ENCODE results near the gene BIRC5. TPM values are rescaled to one million over a fixed set of nuclear protein-coding genes. Genes with fewer than 3 reads are reported as not detected.

The BIRC5 gene
- total RNA-seq, 1 donor from 2014 or later: 1.0 TPM

GRCh38 chr17:78249818-78250806 is 36.1 kb downstream of the BIRC5 start:
- H3K4me1 Mint-ChIP-seq: peaks cover 33% of the 10 kb centered on the region
- TF ChIP-seq CTCF (IDR thresholded peaks at IDR 0.05): no peak
- no peaks in the 10 kb centered on the region for H3K9me3 Mint-ChIP-seq
- ATAC-seq (ENCODE audit: low read depth) (no peak), DNase-seq (no peak)
- CTCF ChIA-PET: interaction anchor here (0.6 to 5.1 kb wide), 17 partner anchors 8 to 231 kb away, joined by 3 to 59 read pairs (median 4); partner anchors contain the start of genes AFMID, SOCS3 and TK1
- no peaks in the 10 kb centered on the region for H3K36me3 Mint-ChIP-seq (ENCODE audit: low read depth)
- H3K27ac Mint-ChIP-seq: no peak overlapping the region
- intact Hi-C loops (cut with micrococcal nuclease): loop anchor here (5.0 kb wide), 1 partner anchor 118 kb away; the partner anchor contains the start of gene TMC8
- POLR2A ChIA-PET: interaction anchor here (0.7 to 2.5 kb wide), 14 partner anchors 8 to 231 kb away, joined by 3 to 15 read pairs (median 3); partner anchors contain the start of gene SOCS3
- H3K27me3 Mint-ChIP-seq: no peaks in the 10 kb centered on the region
- no peak overlapping the region for H3K4me3 Mint-ChIP-seq

- Mint-ChIP-seq H3K9me3 (no peaks in the 10 kb centered on the region), H3K4me1 (peaks cover 34% of the 10 kb centered on the region), H3K27me3 (no peaks in the 10 kb centered on the region), H3K27ac (no peak overlapping the region), H3K36me3 (ENCODE audit: low read depth) (no peaks in the 10 kb centered on the region), H3K4me3 (no peak overlapping the region)
- intact Hi-C loops (cut with micrococcal nuclease): loop anchor here (1.0 to 5.0 kb wide), 9 partner anchors 9 to 232 kb away; partner anchors contain the start of genes SOCS3 and TMC8
- POLR2A ChIA-PET: interaction anchor here (0.8 to 2.9 kb wide), 18 partner anchors 9 to 232 kb away, joined by 3 to 15 read pairs (median 4); partner anchors contain the start of gene SOCS3
- peak; percentile 81 for ATAC-seq (ENCODE audit: low read depth)
- CTCF ChIA-PET: interaction anchor here (0.6 to 5.1 kb wide), 20 partner anchors 9 to 458 kb away, joined by 3 to 59 read pairs (median 4); partner anchors contain the start of genes AFMID, SOCS3 and TK1
- peak; percentile 78 for TF ChIP-seq CTCF (IDR thresholded peaks at IDR 0.05)
- peak; percentile 82 for DNase-seq
These were observed 37.1 kb downstream of the BIRC5 start for GRCh38 chr17:78250891-78251772.

DNA sequence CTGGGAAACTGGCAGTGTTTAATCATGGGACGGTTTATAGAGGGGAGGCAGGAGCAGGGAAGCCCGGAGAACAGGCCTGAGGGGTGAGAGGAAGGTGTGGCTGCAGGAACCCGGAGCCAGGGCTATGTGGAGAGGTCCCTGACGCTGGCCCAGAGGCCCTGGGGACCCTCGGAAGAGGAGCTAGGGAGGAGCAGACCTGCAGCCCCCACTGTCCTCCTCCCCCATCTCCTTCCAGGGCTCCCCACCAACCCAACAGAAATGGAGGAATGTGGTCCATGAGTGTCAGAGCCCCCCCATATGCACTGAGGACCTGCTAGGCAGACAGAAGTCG is 37.7 kb downstream of the BIRC5 start:
- Mint-ChIP-seq H3K27ac (no peak overlapping the region), H3K36me3 (ENCODE audit: low read depth) (no peaks in the 10 kb centered on the region), H3K4me3 (no peak overlapping the region), H3K27me3 (no peaks in the 10 kb centered on the region), H3K9me3 (no peaks in the 10 kb centered on the region), H3K4me1 (peaks cover 35% of the 10 kb centered on the region)
- DNase-seq (no peak), ATAC-seq (ENCODE audit: low read depth) (no peak)
- TF ChIP-seq CTCF (IDR thresholded peaks at IDR 0.05): no peak
- intact Hi-C loops (cut with micrococcal nuclease): loop anchor here (1.0 to 5.0 kb wide), 9 partner anchors 9 to 232 kb away; partner anchors contain the start of genes SOCS3 and TMC8
- ChIA-PET POLR2A (interaction anchor here (1.2 to 2.9 kb wide), 10 partner anchors 10 to 141 kb away, joined by 3 to 15 read pairs (median 4); partner anchors contain the start of gene SOCS3), CTCF (interaction anchor here (0.9 to 5.1 kb wide), 12 partner anchors 9 to 457 kb away, joined by 3 to 59 read pairs (median 10); partner anchors contain the start of gene SOCS3)

- no peaks in the 10 kb centered on the region for H3K36me3 Mint-ChIP-seq (ENCODE audit: low read depth)
- H3K27me3 Mint-ChIP-seq: no peaks in the 10 kb centered on the region
- no peak overlapping the region for H3K27ac Mint-ChIP-seq
- ChIA-PET CTCF (interaction anchor here (1.0 to 5.1 kb wide), 10 partner anchors 10 to 457 kb away, joined by 3 to 59 read pairs (median 11); partner anchors contain the start of gene SOCS3), POLR2A (interaction anchor here (0.9 to 2.9 kb wide), 11 partner anchors 10 to 294 kb away, joined by 3 to 15 read pairs (median 4); partner anchors contain the start of genes SOCS3, TMC8 and TNRC6C)
- intact Hi-C loops (cut with micrococcal nuclease): loop anchor here (5.0 kb wide), 1 partner anchor 120 kb away; the partner anchor contains the start of gene TMC8
- H3K4me1 Mint-ChIP-seq: peaks cover 35% of the 10 kb centered on the region
- H3K9me3 Mint-ChIP-seq: no peaks in the 10 kb centered on the region
- DNase-seq (no peak), ATAC-seq (ENCODE audit: low read depth) (peak; percentile 31)
- peak overlapping the region; percentile 32 for H3K4me3 Mint-ChIP-seq
- no peak for TF ChIP-seq CTCF (IDR thresholded peaks at IDR 0.05)
These were observed 38.1 kb downstream of the BIRC5 start for GRCh38 chr17:78252111-78252634.

Measured in activated B cell treated with CpG ODN at 0.5 μM for 24 hours (primary cell).